OCI-LY1 (cell line): Measurements from ENCODE around the gene B3GALNT2.
A peak's percentile ranks its signal among the peaks of the same experiment; 100 is the strongest.

ENCODE experiments used
- H2AFZ ChIP-seq: fragments of 200-600 bp; sonication (generic), shearing (Covaris generic); 2 replicates; pipeline ENCODE4 v1.6.0; 2014; ENCODE audit warnings: antibody characterized with exemption, mild to moderate bottlenecking, low read length
- H3F3A ChIP-seq: fragments of 200-600 bp; sonication (generic), shearing (Covaris generic); 2 replicates; pipeline ENCODE4 v1.6.0; 2014; ENCODE audit warnings: mild to moderate bottlenecking, antibody characterized with exemption, low read length, moderate library complexity; ENCODE audit not compliant: insufficient read depth
- H3K27ac ChIP-seq: fragments of 200-600 bp; sonication (generic); 2 replicates; pipeline ENCODE4 v1.5.1; 2014; ENCODE audit warnings: low read length, mixed run types, mild to moderate bottlenecking, low read depth; ENCODE audit not compliant: poor library complexity, severe bottlenecking
- H3K27me3 ChIP-seq: fragments of 200-600 bp; sonication (generic); 2 replicates; pipeline ENCODE4 v1.6.0; 2014; ENCODE audit warnings: antibody characterized with exemption, mild to moderate bottlenecking, low read length, moderate library complexity; ENCODE audit not compliant: insufficient read depth
- H3K36me3 ChIP-seq: fragments of 200-600 bp; sonication (generic); 2 replicates; pipeline ENCODE4 v1.6.1; 2014; ENCODE audit warnings: mild to moderate bottlenecking, antibody characterized with exemption, low read length, moderate library complexity, mixed read lengths; ENCODE audit not compliant: insufficient read depth
- H3K4me1 ChIP-seq: fragments of 200-600 bp; sonication (generic); 2 replicates; pipeline ENCODE4 v1.5.1; 2014; ENCODE audit warnings: mild to moderate bottlenecking, low read length, moderate library complexity; ENCODE audit not compliant: insufficient read depth, severe bottlenecking
- H3K4me2 ChIP-seq: fragments of 200-600 bp; sonication (generic), shearing (Covaris generic); 2 replicates; pipeline ENCODE4 v1.6.1; 2014; ENCODE audit warnings: low read length
- H3K4me3 ChIP-seq: fragments of 200-600 bp; sonication (generic); 2 replicates; pipeline ENCODE4 v1.5.1; 2014; ENCODE audit warnings: low read length, low read depth, mild to moderate bottlenecking, mixed read lengths; ENCODE audit not compliant: poor library complexity, severe bottlenecking
- H3K79me2 ChIP-seq: fragments of 200-600 bp; shearing (Covaris generic); 2 replicates; pipeline ENCODE4 v1.6.1; 2016; ENCODE audit warnings: mixed run types, low read length, mixed read lengths; ENCODE audit not compliant: insufficient read depth
- H3K9ac ChIP-seq: fragments of 200-600 bp; sonication (generic), shearing (Covaris generic); 2 replicates; pipeline ENCODE4 v1.6.1; 2014; ENCODE audit warnings: mild to moderate bottlenecking, low read length, mixed read lengths
- H3K9me2 ChIP-seq: fragments of 200-600 bp; sonication (generic), shearing (Covaris generic); 2 replicates; pipeline ENCODE4 v1.6.1; 2014; ENCODE audit warnings: low read depth, mild to moderate bottlenecking, low read length, mixed read lengths
- H3K9me3 ChIP-seq: fragments of 200-600 bp; shearing (Covaris generic); 2 replicates; pipeline ENCODE4 v1.6.1; 2014; ENCODE audit warnings: low read length, mixed read lengths
- H4K20me1 ChIP-seq: fragments of 200-600 bp; sonication (generic), shearing (Covaris generic); 2 replicates; pipeline ENCODE4 v1.6.0; 2016; ENCODE audit warnings: mild to moderate bottlenecking, low read length; ENCODE audit not compliant: insufficient read depth
- EZH2 ChIP-seq: fragments of 200-600 bp; sonication (generic), shearing (Covaris generic); IDR thresholded peaks from 2 replicates; pipeline ENCODE4 v1.8.0; 2017; ENCODE audit warnings: borderline replicate concordance, mixed run types, mild to moderate bottlenecking, antibody characterized with exemption, low read length, moderate library complexity, mixed read lengths
- TF ChIP-seq, protein P1 (sequence below): fragments of 200-600 bp; sonication (generic), shearing (Covaris generic); IDR thresholded peaks from 2 replicates; pipeline ENCODE4 v1.5.1; 2017; ENCODE audit warnings: mild to moderate bottlenecking, antibody characterized with exemption, low read length, moderate library complexity, mixed read lengths

Gene B3GALNT2

DNA sequence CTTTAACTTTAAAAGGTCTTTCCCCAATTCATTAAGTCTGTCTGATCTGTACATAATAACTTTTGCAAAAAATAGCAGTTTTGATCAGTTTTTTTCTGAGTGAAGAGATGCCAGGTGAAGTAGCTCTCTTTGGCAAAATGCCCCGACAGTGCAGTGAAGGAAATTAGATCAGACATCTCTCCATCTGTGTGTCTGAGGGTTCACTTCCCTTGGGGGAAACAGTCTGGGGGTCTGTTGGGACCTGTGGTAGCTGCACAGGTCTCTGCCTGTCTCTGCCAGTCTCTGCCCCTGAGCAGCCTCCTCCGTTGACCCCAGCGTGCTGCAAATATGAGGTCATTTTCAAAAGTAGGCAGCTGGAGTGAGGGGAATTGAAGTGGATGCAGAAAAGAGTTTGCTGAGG, 82.5 kb downstream of the B3GALNT2 start:
- no peaks in the 10 kb centered on the region for H3K9me3 ChIP-seq
- H3K9me2 ChIP-seq, result no peaks in the 10 kb centered on the region
- H3K27ac ChIP-seq, result peak overlapping the region; percentile 89
- H3K4me2 ChIP-seq, result no peak overlapping the region; the same call in 1 of the 2 replicates
- H3K4me1 ChIP-seq, result peaks cover 57% of the 10 kb centered on the region
- no peaks in the 10 kb centered on the region for H3K79me2 ChIP-seq
- no peaks in the 10 kb centered on the region for H3F3A ChIP-seq
- H3K4me3 ChIP-seq, result no peak overlapping the region
- H3K27me3 ChIP-seq, result no peaks in the 10 kb centered on the region
- no peak overlapping the region for H2AFZ ChIP-seq
- H3K9ac ChIP-seq, result no peak overlapping the region; the same call in 1 of the 2 replicates
- no peaks in the 10 kb centered on the region for H4K20me1 ChIP-seq
- TF ChIP-seq, protein P1, sequence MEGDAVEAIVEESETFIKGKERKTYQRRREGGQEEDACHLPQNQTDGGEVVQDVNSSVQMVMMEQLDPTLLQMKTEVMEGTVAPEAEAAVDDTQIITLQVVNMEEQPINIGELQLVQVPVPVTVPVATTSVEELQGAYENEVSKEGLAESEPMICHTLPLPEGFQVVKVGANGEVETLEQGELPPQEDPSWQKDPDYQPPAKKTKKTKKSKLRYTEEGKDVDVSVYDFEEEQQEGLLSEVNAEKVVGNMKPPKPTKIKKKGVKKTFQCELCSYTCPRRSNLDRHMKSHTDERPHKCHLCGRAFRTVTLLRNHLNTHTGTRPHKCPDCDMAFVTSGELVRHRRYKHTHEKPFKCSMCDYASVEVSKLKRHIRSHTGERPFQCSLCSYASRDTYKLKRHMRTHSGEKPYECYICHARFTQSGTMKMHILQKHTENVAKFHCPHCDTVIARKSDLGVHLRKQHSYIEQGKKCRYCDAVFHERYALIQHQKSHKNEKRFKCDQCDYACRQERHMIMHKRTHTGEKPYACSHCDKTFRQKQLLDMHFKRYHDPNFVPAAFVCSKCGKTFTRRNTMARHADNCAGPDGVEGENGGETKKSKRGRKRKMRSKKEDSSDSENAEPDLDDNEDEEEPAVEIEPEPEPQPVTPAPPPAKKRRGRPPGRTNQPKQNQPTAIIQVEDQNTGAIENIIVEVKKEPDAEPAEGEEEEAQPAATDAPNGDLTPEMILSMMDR, result no peak
- no peak for TF ChIP-seq EZH2
- H3K36me3 ChIP-seq, result peaks cover 10% of the 10 kb centered on the region; the same call in 1 of the 2 replicates

DNA sequence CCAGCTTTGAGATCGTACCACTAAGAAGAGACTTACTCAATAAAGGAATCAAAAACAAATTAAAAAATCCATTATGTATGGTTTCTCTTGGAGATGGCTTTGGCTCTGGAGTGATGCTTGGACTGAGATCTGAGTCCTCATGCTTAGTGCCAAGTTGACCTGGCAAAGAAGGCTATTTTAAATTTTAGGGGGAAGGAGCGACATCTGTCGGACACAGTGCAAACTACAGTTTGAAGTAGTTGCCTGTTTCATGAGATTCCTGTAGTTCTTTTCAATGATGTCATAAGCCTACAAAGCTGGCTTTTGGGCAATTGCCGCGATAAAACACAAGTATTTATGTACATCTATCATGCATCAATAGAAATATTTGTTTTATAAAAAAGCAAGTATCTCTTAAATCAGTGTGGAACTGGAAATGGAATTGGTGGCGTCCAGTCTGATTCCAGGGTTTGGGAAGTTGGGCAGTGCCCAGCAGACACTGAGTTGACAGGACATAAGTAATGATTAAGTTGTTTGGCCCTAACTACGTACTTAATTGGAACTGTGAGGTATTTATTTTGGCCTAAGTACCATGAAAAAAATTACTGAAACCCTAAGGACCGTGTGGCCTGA, 87.1 kb downstream of the B3GALNT2 start:
- H3K4me3 ChIP-seq, result no peak overlapping the region
- no peaks in the 10 kb centered on the region for H3K27me3 ChIP-seq
- H3K4me2 ChIP-seq, result no peak overlapping the region
- TF ChIP-seq, protein P1, result peak; percentile 85
- TF ChIP-seq EZH2, result no peak
- peaks cover 13% of the 10 kb centered on the region; the same call in 1 of the 2 replicates for H3K36me3 ChIP-seq
- 0 out of 2 replicates have a peak, but pooled peaks cover 3% of the 10 kb centered on the region for H3F3A ChIP-seq
- H3K9ac ChIP-seq, result no peak overlapping the region
- peaks cover 11% of the 10 kb centered on the region for H3K4me1 ChIP-seq
- H2AFZ ChIP-seq, result no peak overlapping the region
- no peak overlapping the region for H3K27ac ChIP-seq
- no peaks in the 10 kb centered on the region for H3K79me2 ChIP-seq
- no peaks in the 10 kb centered on the region for H4K20me1 ChIP-seq
- no peaks in the 10 kb centered on the region for H3K9me3 ChIP-seq
- H3K9me2 ChIP-seq, result no peaks in the 10 kb centered on the region

DNA sequence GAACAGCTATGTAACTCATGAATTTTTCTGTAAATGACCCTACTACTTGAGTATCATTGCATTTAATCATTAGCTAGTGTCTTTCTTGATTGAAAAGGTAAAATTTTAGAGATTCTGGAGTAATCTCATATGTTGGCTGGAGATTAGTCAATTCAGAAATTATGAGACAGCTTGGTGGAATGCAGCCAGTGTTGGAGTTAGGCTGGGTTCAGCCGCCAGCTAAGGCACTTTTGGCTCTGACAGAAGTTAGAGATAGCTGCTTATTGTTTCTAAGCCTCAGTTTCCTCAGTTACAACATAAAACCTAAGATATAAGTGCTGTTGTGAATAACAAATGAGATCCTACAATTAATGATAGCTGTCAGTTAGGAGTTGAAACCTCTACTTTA, 87.6 kb downstream of the B3GALNT2 start:
- no peak for TF ChIP-seq EZH2
- TF ChIP-seq, protein P1, result no peak

More for the DNA sequence above, 87.6 kb downstream of the B3GALNT2 start:
- no peak overlapping the region for H3K4me3 ChIP-seq
- no peak overlapping the region for H3K9ac ChIP-seq
- H3K4me1 ChIP-seq, result peaks cover 6% of the 10 kb centered on the region
- H2AFZ ChIP-seq, result no peak overlapping the region
- H3K79me2 ChIP-seq, result no peaks in the 10 kb centered on the region
- peaks cover 13% of the 10 kb centered on the region; the same call in 1 of the 2 replicates for H3K36me3 ChIP-seq
- 0 out of 2 replicates have a peak, but pooled peaks cover 3% of the 10 kb centered on the region for H3F3A ChIP-seq
- no peaks in the 10 kb centered on the region for H4K20me1 ChIP-seq
- H3K9me2 ChIP-seq, result no peaks in the 10 kb centered on the region
- H3K27me3 ChIP-seq, result no peaks in the 10 kb centered on the region
- H3K27ac ChIP-seq, result no peak overlapping the region
- no peak overlapping the region for H3K4me2 ChIP-seq
- H3K9me3 ChIP-seq, result no peaks in the 10 kb centered on the region
